Measurements from ENCODE around the gene RPS6KB2.

The RPS6KB2 gene

GRCh38 chr11:67408437-67409200, 19.7 kb upstream of the RPS6KB2 start:
- peak; percentile 60 for DNase-seq (ENCODE audit: low read depth, low spot score)
- H3K4me3 ChIP-seq (ENCODE audit: low read length), result peak overlapping the region; percentile 55

- peak overlapping the region; percentile 55 for H3K4me3 ChIP-seq (ENCODE audit: low read length)
- peak; percentile 96 for DNase-seq (ENCODE audit: low read depth, low spot score)
Observed at GRCh38 chr11:67409261-67409666, 19.0 kb upstream of the RPS6KB2 start.

- peak overlapping the region; percentile 55 for H3K4me3 ChIP-seq (ENCODE audit: low read length)
- DNase-seq (ENCODE audit: low read depth, low spot score), result no peak
Observed at GRCh38 chr11:67409781-67410368, 18.4 kb upstream of the RPS6KB2 start.

GRCh38 chr11:67410369-67410831, 17.9 kb upstream of the RPS6KB2 start:
- no peak overlapping the region; the same call in 1 of the 2 replicates for H3K4me3 ChIP-seq (ENCODE audit: low read length)
- DNase-seq (ENCODE audit: low read depth, low spot score), result no peak

GRCh38 chr11:67410984-67411784, 17.1 kb upstream of the RPS6KB2 start:
- no peak for DNase-seq (ENCODE audit: low read depth, low spot score)

GRCh38 chr11:67411785-67412152, 16.5 kb upstream of the RPS6KB2 start:
- H3K4me3 ChIP-seq (ENCODE audit: low read length), result no peak overlapping the region
- no peak for DNase-seq (ENCODE audit: low read depth, low spot score)

More at GRCh38 chr11:67410984-67411784, 17.1 kb upstream of the RPS6KB2 start:
- H3K4me3 ChIP-seq (ENCODE audit: low read length), result no peak overlapping the region

GRCh38 chr11:67412495-67413179, 15.7 kb upstream of the RPS6KB2 start:
- DNase-seq (ENCODE audit: low read depth, low spot score), result no peak
- no peak overlapping the region for H3K4me3 ChIP-seq (ENCODE audit: low read length)

- peak; percentile 54 for DNase-seq (ENCODE audit: low read depth, low spot score)
- no peak overlapping the region for H3K4me3 ChIP-seq (ENCODE audit: low read length)
Observed at GRCh38 chr11:67413266-67413849, 14.9 kb upstream of the RPS6KB2 start.

GRCh38 chr11:67415501-67416304, 12.6 kb upstream of the RPS6KB2 start, which contains the start of gene CARNS1:
TSS of gene CARNS1 (plus strand) at chr11:67415678. CDS start at chr11:67416200, 522 bp downstream.
- DNase-seq (ENCODE audit: low read depth, low spot score), result no peak
- no peak within 1 kb of the TSS for H3K4me3 ChIP-seq (ENCODE audit: low read length)

GRCh38 chr11:67416416-67417335, 11.6 kb upstream of the RPS6KB2 start:
- peak; percentile 87 for DNase-seq (ENCODE audit: low read depth, low spot score)
- H3K4me3 ChIP-seq (ENCODE audit: low read length), result peak overlapping the region; percentile 15

- peak overlapping the region; percentile 15; the same call in 1 of the 2 replicates for H3K4me3 ChIP-seq (ENCODE audit: low read length)
- DNase-seq (ENCODE audit: low read depth, low spot score), result no peak
Observed at GRCh38 chr11:67417425-67417824, 10.9 kb upstream of the RPS6KB2 start.

GRCh38 chr11:67418476-67419281, 9.6 kb upstream of the RPS6KB2 start:
- DNase-seq (ENCODE audit: low read depth, low spot score), result no peak
- peak overlapping the region; percentile 7 for H3K4me3 ChIP-seq (ENCODE audit: low read length)

GRCh38 chr11:67419325-67420049, 8.8 kb upstream of the RPS6KB2 start:
- DNase-seq (ENCODE audit: low read depth, low spot score), result no peak
- peak overlapping the region; percentile 7 for H3K4me3 ChIP-seq (ENCODE audit: low read length)

- peak overlapping the region; percentile 49 for H3K4me3 ChIP-seq (ENCODE audit: low read length)
- DNase-seq (ENCODE audit: low read depth, low spot score), result no peak
Observed at GRCh38 chr11:67420147-67420645, 8.1 kb upstream of the RPS6KB2 start.

- peak; percentile 88 for DNase-seq (ENCODE audit: low read depth, low spot score)
- peak overlapping the region; percentile 49 for H3K4me3 ChIP-seq (ENCODE audit: low read length)
Observed at GRCh38 chr11:67420646-67421429, 7.5 kb upstream of the RPS6KB2 start.

Data from Jurkat, Clone E6-1 (cell line).